HepG2 (cell line): ENCODE data around the gene CDKL2. TPM values are rescaled to one million over a fixed set of nuclear protein-coding genes. Genes with fewer than 3 reads are reported as not detected.

Experiments used
- ATAC-seq: fragments of 200-7000 bp; cut with Tn5 transposase; 3 replicates; pipeline ENCODE4 v1.9.1; 2020; ENCODE audit warnings: mild to moderate bottlenecking, moderate library complexity
- BruUV-seq: library from RNA; stranded (reverse); fragments of 400-500 nt; replicated peaks from 2 replicates; lab custom pipeline; 2021; lab: Mats Ljungman, UMichigan
- CTCF ChIA-PET: fragments of 300-600 bp; formaldehyde crosslinking; extraction: SDS; loops from one replicate; lab custom pipeline; 2021; ENCODE audit warnings: low total read pairs, inconsistent platforms, low intra/inter-chr PET ratio; lab: Yijun Ruan, JAX
- POLR2A ChIA-PET: fragments of 350-600 bp; sonication (Branson Sonifier 250); formaldehyde crosslinking; loops from one replicate; lab custom pipeline; 2020; ENCODE audit warnings: antibody characterized with exemption, inconsistent platforms; lab: Yijun Ruan, JAX
- DNase-seq: peaks from one replicate; pipeline ENCODE4 v3.0.0-alpha.2; 2015; ENCODE audit warnings: low spot score
- FAIRE-seq: peaks from 3 replicates; lab custom pipeline; 2011; peaks lifted over from hg19 to GRCh38; lab: Jason Lieb, UNC
- H2AFZ ChIP-seq: one replicate; pipeline ENCODE4 v1.6.1; 2011; ENCODE audit warnings: low read length, inconsistent platforms
- H3K27ac ChIP-seq: fragments of 300-600 bp; 3 replicates; pipeline ENCODE4 v1.8.0; 2011; ENCODE audit warnings: mixed run types, mild to moderate bottlenecking, mixed read lengths, low read length, inconsistent platforms; ENCODE audit not compliant: insufficient read depth; ENCODE audit errors: extremely low read length
- H3K27me3 ChIP-seq, 2 experiments: fragments of 200-600 bp in 1 of 2; 2 replicates in 1 of 2; 3 replicates in 1 of 2; pipeline versions ENCODE4 v1.6.0 to v1.8.0; 2011; ENCODE audit warnings: low read length in 2 of 2, mild to moderate bottlenecking in 2 of 2, moderate library complexity in 2 of 2, inconsistent platforms in 1 of 2; ENCODE audit not compliant: insufficient read depth in 2 of 2, control insufficient read depth in 1 of 2
- H3K36me3 ChIP-seq, 2 experiments: fragments of 200-600 bp in 1 of 2; replicated peaks in 1 of 2; 2 replicates in 1 of 2; 3 replicates in 1 of 2; pipeline versions ENCODE4 v1.5.1 to v1.8.0; 2011; ENCODE audit warnings: low read length in 2 of 2, inconsistent platforms in 1 of 2; ENCODE audit not compliant: insufficient read depth in 2 of 2, control insufficient read depth in 1 of 2
- H3K4me1 ChIP-seq: 2 replicates; pipeline ENCODE4 v1.5.1; 2012; ENCODE audit warnings: low read length, inconsistent platforms; ENCODE audit not compliant: insufficient read depth
- H3K4me2 ChIP-seq: 2 replicates; pipeline ENCODE4 v1.6.0; 2011; ENCODE audit warnings: low read depth, low read length, inconsistent platforms
- H3K4me3 ChIP-seq, 3 experiments: fragments of 200-600 bp in 1 of 3; sonication (generic), shearing (Covaris generic) in 1 of 3; replicated peaks in 1 of 3; 2 replicates each; pipeline ENCODE4 v1.5.1; 2011 to 2016; ENCODE audit warnings: low read length in 3 of 3, inconsistent platforms in 2 of 3, low read depth in 2 of 3, mild to moderate bottlenecking in 2 of 3, control low read depth in 1 of 3, mixed read lengths in 1 of 3; ENCODE audit not compliant: insufficient read depth in 1 of 3
- H3K79me2 ChIP-seq: one replicate; pipeline ENCODE4 v1.6.1; 2011; ENCODE audit warnings: low read length, inconsistent platforms; ENCODE audit not compliant: insufficient read depth
- H3K9ac ChIP-seq: 2 replicates; pipeline ENCODE4 v1.6.0; 2011; ENCODE audit warnings: mild to moderate bottlenecking, low read depth, low read length, inconsistent platforms; ENCODE audit not compliant: insufficient read depth
- H3K9me3 ChIP-seq: 2 replicates; pipeline ENCODE4 v1.5.1; 2012; ENCODE audit warnings: mild to moderate bottlenecking, low read length
- H4K20me1 ChIP-seq: 2 replicates; pipeline ENCODE4 v1.6.0; 2011; ENCODE audit warnings: inconsistent platforms, mild to moderate bottlenecking, low read length, moderate library complexity; ENCODE audit not compliant: insufficient read depth
- BRD4 ChIP-seq: sonication (generic); formaldehyde crosslinking; IDR thresholded peaks from 2 replicates; pipeline ENCODE4 v1.4.0; 2020; ENCODE audit warnings: missing genetic modification reagents
- CENPT ChIP-seq: sonication (generic); formaldehyde crosslinking; IDR thresholded peaks from 2 replicates; pipeline ENCODE4 v1.8.0; 2022; ENCODE audit warnings: low read depth, mild to moderate bottlenecking, moderate library complexity, missing genetic modification reagents
- ETS1 ChIP-seq: sonication (generic); formaldehyde crosslinking; IDR thresholded peaks from 2 replicates; pipeline ENCODE4 v1.4.0; 2020; ENCODE audit warnings: missing genetic modification reagents
- GFI1 ChIP-seq: sonication (generic); formaldehyde crosslinking; IDR thresholded peaks from 2 replicates; pipeline ENCODE4 v1.5.0; 2020; ENCODE audit warnings: missing genetic modification reagents, mild to moderate bottlenecking, borderline replicate concordance
- HMGXB4 ChIP-seq, 2 experiments: sonication (generic) in 1 of 2; formaldehyde crosslinking in 1 of 2; IDR thresholded peaks; 2 replicates each; pipeline versions ENCODE4 v1.4.0 to v1.6.1; 2018 to 2020; ENCODE audit warnings: missing genetic modification reagents in 2 of 2, borderline replicate concordance in 1 of 2, low read depth in 1 of 2, mild to moderate bottlenecking in 1 of 2, missing biosample characterization in 1 of 2
- HNRNPLL ChIP-seq: fragments of 200-400 bp; formaldehyde crosslinking; IDR thresholded peaks from 2 replicates; pipeline ENCODE4 v1.6.1; 2017; ENCODE audit warnings: mild to moderate bottlenecking, low read depth, low read length; ENCODE audit not compliant: poor library complexity, severe bottlenecking
- MYNN ChIP-seq: sonication (generic); formaldehyde crosslinking; IDR thresholded peaks from 2 replicates; pipeline ENCODE4 v1.4.0; 2020; ENCODE audit warnings: mild to moderate bottlenecking, low read depth, missing genetic modification reagents
- NFYB ChIP-seq: sonication (generic); formaldehyde crosslinking; IDR thresholded peaks from 2 replicates; pipeline ENCODE4 v1.4.0; 2020; ENCODE audit warnings: missing genetic modification reagents
- NR2C2 ChIP-seq: sonication (generic); formaldehyde crosslinking; IDR thresholded peaks from 2 replicates; pipeline ENCODE4 v1.4.0; 2020; ENCODE audit warnings: missing genetic modification reagents, mild to moderate bottlenecking, moderate library complexity, borderline replicate concordance
- WIZ ChIP-seq: sonication (generic); formaldehyde crosslinking; IDR thresholded peaks from 2 replicates; pipeline ENCODE4 v1.5.1; 2020; ENCODE audit warnings: mild to moderate bottlenecking, missing genetic modification reagents
- ZBTB49 ChIP-seq: sonication (generic); formaldehyde crosslinking; IDR thresholded peaks from 2 replicates; pipeline ENCODE4 v1.4.0; 2020; ENCODE audit warnings: missing genetic modification reagents, borderline replicate concordance
- ZNF891 ChIP-seq: sonication (generic); formaldehyde crosslinking; IDR thresholded peaks from 2 replicates; pipeline ENCODE4 v1.5.0; 2020; ENCODE audit warnings: mild to moderate bottlenecking, missing genetic modification reagents
- ZUFSP ChIP-seq: sonication (generic); formaldehyde crosslinking; IDR thresholded peaks from 2 replicates; pipeline ENCODE4 v1.9.0; 2021; ENCODE audit warnings: missing genetic modification reagents, mild to moderate bottlenecking, borderline replicate concordance
- WGBS: methylation state at CpG from one replicate; pipeline ENCODE4 v1.1.6; 2017; ENCODE audit warnings: low lambda C conversion rate; 5-methylcytosine and 5-hydroxymethylcytosine counted together
- in situ Hi-C: cut with HindIII; loops from 2 replicates; pipeline ENCODE4 v1.10.0; 2017; ENCODE audit warnings: low pct_unique_long_range_greater_than_20kb; ENCODE audit not compliant: extremely low pct_ligation_motif_present
- intact Hi-C: fragments of 100-400 bp; cut with micrococcal nuclease; formaldehyde crosslinking; loops from one replicate; pipeline ENCODE4 v1.10.0; 2022; ENCODE audit not compliant: unreplicated experiment
- polyA plus RNA-seq, 8 experiments: library from polyadenylated mRNA; depleted of rRNA in 3 of 8; stranded (reverse) in 7 of 8; unstranded in 1 of 8; fragments of >200 nt; fragmentation: Illumina TruSeq in 4 of 8; extraction: Trizol in 4 of 8; gene quantifications; 2 replicates each; pipeline versions ENCODE4 v1.2.1 to v1.2.3, GENCODE V29; 2011 to 2016; ENCODE audit warnings: low read depth in 4 of 8, missing spikeins in 1 of 8, mixed read lengths in 1 of 8; ENCODE audit not compliant: insufficient read depth in 1 of 8
- total RNA-seq, 5 experiments: library from RNA; depleted of rRNA; stranded (reverse); fragments of >200 nt; fragmentation: Illumina TruSeq; extraction: Trizol; gene quantifications; 2 replicates each; pipeline ENCODE4 v1.2.3, GENCODE V29; 2016; ENCODE audit warnings: low read depth in 1 of 5
- TF ChIP-seq, protein P1 (sequence below): sonication (generic); formaldehyde crosslinking; conservative IDR thresholded peaks from 2 replicates; pipeline ENCODE4 v1.8.0; 2022; ENCODE audit warnings: mild to moderate bottlenecking, moderate library complexity, missing genetic modification reagents
- TF ChIP-seq, protein P2 (sequence below): sonication (generic); formaldehyde crosslinking; IDR thresholded peaks from 2 replicates; pipeline ENCODE4 v1.4.0; 2020; ENCODE audit warnings: mild to moderate bottlenecking, missing genetic modification reagents

CDKL2 gene
- total and polyA plus RNA-seq, 2 of the 13 experiments (the other 11 are each of a cell fraction or from before 2014, with no cell fraction given): not detected

DNA sequence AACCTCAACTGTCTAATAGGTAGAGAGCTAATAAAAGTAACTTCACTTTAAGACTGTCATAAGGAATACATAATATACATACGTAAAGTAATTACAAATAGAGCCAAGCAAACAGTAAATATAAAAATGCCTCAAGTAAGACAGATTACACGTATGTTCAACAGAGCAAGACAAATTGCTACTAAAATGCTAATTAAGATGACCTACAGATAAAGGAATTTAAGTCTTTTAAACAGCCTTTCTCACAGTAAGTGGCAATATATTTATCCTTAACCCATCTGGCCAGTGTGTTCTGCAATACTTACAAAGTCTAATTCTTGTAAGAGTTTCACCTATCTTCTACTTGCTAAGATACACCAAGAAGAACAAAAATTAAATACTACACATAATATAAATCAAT is 30.2 kb upstream of the CDKL2 start:
- BruUV-seq: no TSS peak
- H2AFZ ChIP-seq: no peak overlapping the region
- WGBS: 96% methylated on average over 2 of the region's 2 CpGs
- FAIRE-seq (no peak), DNase-seq (no peak), ATAC-seq (no peak)
- peaks cover 14% of the 10 kb centered on the region for H3K4me1 ChIP-seq
- H4K20me1 ChIP-seq: peaks cover 25% of the 10 kb centered on the region
- no peak overlapping the region for H3K4me3 ChIP-seq
- no peak overlapping the region for H3K27ac ChIP-seq
- H3K4me2 ChIP-seq: no peak overlapping the region
- no peak overlapping the region for H3K9ac ChIP-seq
- in situ Hi-C loops: no loop called here
- intact Hi-C loops: no loop called here
- CTCF ChIA-PET: no interaction called here
- peaks cover 58% of the 10 kb centered on the region for H3K79me2 ChIP-seq
- no peaks in the 10 kb centered on the region for H3K27me3 ChIP-seq
- H3K36me3 ChIP-seq: peaks cover 10 to 49% of the 10 kb centered on the region in 2 experiments
- POLR2A ChIA-PET: no interaction called here
- no peaks in the 10 kb centered on the region for H3K9me3 ChIP-seq
- TF ChIP-seq HNRNPLL (no peak), ZBTB49 (no peak), BRD4 (CRISPR knock-in tag) (no peak), CENPT (CRISPR knock-in tag) (no peak), HMGXB4 (CRISPR knock-in tag; IDR thresholded peaks at IDR 0.05; ENCODE audit: borderline replicate concordance in 1 of 2, low read depth in 1 of 2) (no peak), NR2C2 (CRISPR knock-in tag) (no peak), GFI1 (no peak), ZNF891 (no peak), ETS1 (no peak), ZUFSP (no peak), MYNN (no peak), NFYB (CRISPR knock-in tag) (no peak), WIZ (CRISPR knock-in tag) (no peak)
- TF ChIP-seq, protein P1, sequence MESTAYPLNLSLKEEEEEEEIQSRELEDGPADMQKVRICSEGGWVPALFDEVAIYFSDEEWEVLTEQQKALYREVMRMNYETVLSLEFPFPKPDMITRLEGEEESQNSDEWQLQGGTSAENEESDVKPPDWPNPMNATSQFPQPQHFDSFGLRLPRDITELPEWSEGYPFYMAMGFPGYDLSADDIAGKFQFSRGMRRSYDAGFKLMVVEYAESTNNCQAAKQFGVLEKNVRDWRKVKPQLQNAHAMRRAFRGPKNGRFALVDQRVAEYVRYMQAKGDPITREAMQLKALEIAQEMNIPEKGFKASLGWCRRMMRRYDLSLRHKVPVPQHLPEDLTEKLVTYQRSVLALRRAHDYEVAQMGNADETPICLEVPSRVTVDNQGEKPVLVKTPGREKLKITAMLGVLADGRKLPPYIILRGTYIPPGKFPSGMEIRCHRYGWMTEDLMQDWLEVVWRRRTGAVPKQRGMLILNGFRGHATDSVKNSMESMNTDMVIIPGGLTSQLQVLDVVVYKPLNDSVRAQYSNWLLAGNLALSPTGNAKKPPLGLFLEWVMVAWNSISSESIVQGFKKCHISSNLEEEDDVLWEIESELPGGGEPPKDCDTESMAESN (CRISPR knock-in tag): no peak
- TF ChIP-seq, protein P2, sequence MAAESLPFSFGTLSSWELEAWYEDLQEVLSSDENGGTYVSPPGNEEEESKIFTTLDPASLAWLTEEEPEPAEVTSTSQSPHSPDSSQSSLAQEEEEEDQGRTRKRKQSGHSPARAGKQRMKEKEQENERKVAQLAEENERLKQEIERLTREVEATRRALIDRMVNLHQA (CRISPR knock-in tag): no peak
